NCI-H748 (cell line): ENCODE results near the gene PTPN18.
"Not testable (repeated sequence)": the region's sequence is repeated elsewhere in the genome, so short reads cannot be mapped to it uniquely, and the experiment has no call there.

Experiments
- DNase-seq: peaks from one replicate; lab custom pipeline; 2025; ENCODE audit not compliant: unreplicated experiment; lab: John Stamatoyannopoulos, UW

Gene PTPN18

DNA sequence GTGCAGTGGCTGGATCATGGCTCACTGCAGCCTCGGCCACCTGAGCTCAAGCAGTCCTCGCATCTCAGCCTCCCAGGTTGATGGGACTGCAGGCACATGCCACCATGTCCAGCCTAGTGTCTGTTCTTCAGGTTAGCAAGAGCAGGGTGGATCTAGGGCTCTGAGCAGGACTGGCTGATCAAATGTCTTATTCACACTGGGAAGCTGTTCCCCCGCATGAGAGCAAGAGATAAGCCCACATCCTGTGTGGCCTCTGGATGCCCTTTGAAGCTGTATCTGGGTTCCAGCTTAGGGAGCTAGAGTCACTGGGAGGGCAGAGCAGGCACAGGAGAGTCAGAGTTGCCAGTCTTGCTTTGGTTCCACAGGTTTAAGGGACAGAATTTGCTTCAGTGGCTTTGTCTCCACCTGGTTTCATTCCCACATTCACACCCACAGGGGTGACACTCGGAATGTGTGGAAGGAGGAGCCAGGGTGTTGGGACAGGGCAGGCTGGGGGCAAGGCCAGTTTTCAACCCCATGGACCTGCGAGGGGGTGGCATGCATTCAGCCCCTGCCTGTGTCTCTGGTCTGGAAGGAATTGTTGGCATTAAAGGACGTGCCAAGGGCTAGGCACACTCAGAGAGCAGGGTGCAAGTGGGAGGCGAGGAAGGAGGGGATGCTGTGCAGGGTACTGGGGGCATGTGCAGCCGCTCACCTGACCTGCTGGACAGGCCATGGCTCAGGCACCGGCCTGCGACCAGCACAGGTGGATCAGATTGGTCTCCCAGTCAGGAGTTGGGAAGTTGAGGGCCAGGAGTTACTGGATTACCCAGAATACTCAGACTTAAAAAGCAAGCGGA, 24.5 kb downstream of the PTPN18 start:
- DNase-seq: no peak

DNA sequence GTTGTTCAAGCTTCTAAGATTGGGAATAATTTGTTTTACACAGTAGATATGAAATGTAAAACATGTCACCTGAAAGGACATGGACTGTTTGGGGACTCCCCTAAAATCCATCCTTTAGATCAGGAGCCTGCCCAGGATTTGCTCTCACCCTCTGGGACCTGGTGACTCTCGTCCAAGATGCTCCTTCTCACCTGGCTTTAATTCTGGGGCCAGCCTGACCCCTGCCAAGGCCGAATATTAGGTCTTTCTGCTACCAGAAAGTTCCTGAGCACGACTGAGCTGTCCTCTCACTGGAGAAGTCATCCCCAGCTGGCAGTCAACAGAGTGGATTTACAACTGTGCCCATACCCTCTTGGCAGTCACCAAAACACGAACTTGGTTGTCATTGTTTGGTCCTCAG, 25.3 kb downstream of the PTPN18 start:
- no peak for DNase-seq

DNA sequence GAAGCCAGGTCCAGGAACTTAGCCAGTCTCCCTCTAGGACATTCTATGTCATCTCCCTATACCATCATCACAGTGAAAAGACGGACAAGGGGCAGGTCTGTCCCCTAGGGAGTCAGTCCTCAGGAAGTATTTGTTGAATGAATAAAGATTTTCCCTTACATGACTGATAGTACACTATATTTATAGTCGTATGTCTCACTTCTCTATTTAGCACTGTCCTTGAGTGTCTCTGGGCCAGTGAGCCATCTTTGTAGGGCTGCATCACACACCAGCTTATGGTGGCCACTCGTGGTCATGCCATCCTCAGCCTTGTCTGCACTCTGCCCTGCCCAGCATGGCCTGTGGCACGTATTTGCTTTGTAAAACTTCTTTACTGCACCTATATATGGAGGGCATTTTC, 25.8 kb downstream of the PTPN18 start:
- DNase-seq: no peak

DNA sequence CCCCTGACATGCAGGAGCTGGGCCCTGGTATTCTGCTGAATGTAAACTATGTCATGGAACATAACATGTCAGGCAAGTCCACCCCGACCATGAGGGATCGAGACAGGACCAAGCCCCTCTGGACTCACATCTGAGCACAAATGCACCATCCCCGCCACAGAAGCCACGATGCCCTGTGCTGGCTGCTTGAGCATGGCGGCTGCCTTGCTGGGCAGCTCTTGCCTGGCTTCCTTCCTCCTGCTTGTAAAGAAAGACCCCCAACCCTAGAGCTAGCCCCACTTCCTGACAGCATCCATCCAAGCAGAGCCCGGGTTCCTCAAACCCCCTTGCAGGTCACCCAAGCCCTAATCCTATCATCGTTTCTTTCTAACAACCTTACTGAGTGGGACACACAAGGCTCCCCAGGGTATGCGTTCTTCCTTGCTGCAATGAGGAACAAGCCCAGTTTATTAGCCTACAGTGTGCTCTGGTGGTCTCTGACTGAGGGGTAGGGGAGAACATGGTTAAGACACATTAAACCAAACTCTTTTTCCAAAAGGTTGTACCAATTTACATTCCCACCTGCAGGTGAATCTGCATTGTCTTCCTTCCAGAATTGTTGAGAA, 26.6 kb downstream of the PTPN18 start:
- no peak for DNase-seq

- DNase-seq: no peak
Measured at GRCh38 chr2:130385709-130386108, 29.9 kb downstream of the PTPN18 start.

- DNase-seq: no peak
Measured at GRCh38 chr2:130387071-130387400, 31.2 kb downstream of the PTPN18 start.

DNA sequence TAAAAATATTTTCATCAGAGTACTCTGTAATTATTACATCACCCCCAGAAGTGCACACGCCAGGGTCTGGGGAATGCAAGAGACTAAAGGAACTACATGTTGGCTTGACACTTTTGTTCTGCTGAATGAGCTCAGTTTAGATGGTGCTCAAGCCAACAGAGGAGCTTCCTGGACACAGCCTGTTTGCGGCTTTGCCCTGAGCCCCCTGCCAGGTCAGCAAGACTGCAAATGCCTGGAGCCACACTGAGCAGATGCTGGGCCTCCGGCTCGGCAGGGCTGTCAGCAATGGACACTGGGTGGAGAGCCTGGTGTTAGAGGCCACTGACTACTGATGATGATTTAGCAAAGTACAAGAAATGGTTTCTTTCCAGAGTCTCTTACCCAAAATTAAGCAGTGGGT, 31.9 kb downstream of the PTPN18 start:
- no peak for DNase-seq

DNA sequence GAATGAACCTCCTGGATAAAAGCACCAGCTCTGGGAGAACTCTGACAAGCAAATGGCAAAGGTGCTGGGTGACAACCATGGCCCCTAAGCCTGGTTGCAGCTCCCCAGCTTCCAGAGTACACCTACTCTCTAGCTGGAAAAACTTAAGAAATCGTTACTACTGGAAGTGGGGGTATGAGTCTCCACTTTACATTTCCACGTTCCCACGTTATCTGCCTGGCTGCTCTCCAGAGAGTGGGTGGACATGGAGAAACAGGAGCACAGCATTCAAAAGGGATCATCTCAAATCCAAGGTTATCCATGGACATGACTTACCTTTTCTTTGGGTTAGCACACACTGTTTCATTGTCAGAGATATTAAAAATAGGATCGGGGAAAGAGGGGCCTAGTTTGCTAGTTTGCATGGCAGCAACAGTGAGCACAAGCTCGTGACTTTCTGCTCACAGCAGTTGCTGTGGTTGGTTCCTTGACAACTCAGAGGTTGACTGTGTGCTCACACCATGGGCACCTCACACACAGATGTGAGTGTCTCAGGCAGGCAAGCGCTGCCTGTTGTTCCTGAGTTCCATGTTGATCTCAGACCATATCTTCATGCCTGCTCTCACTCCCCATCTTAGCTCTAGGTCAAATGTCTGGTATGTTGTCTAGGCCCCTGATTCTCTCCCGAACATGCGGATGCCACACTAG, 32.5 kb downstream of the PTPN18 start:
- no peak for DNase-seq

- DNase-seq: no peak
Measured at GRCh38 chr2:130389358-130389757, 33.5 kb downstream of the PTPN18 start.

GRCh38 chr2:130389783-130390182, 33.9 kb downstream of the PTPN18 start:
- DNase-seq: no peak

DNA sequence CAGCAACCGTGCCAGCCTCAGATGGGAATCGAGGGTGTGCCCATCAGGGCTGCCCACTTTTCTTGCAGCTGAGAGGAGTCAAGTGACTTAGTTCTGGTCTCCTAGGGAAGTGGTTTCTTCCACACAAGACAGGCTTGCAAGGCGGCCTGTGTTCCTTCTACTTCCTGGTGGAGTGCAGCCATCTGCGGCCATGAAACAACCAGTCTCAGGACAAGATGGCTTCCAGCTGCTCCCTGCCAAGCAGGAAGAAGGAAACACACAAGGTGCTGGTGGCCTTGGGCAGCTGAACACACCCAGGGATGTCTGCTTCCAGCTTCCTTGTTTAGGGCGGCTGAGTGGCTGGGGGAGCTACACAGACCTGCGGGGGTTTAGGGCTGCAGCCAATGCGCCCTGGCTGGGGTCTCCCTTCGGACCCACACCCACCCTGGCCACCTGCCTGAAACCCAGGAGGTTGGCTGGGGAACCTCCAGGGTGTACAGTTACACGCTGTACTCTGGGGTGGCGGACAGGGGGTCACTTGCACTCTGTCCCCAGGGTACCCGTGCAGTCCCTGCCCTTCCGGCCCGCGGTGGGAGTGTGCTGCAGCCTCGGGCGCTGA, 34.7 kb downstream of the PTPN18 start:
- no peak for DNase-seq

DNA sequence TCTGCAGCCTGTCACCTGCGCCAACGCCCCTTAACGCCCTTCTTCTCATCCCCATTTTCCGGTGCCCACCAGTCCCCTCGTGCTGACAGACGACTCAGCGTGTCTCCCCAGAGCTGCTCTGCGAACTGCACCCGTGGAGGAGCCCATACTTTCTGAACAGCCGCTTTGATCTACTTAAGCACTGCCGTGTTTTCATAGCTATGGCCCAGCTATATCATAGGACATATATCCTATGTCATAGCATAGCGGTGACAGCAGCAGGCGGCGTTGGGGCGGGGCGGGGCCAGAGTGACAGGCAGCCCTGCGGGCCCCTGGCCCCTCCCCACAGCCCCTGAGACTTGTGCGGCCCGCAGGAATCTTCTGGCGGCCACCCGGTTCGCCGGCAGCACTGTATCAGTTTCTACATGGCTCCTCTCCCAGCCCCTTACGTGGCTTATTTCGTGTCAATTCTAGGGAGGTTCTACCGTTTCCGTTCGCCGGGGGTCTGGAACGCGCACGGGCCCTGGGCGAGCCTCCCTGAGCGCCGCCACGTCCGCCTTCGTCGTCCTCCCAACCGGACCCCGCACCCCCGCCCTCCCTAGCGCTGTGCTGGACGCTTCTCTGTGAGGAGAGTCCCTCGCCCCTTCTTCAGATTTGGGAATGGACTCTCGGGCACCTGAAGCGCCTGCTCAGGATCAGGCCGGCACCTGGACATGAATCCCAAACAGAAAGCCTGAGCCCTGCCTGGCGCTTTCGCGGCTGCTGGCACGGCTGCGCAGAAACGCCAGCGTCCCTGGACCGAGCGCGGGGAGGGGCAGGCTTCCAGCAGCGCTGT, 35.4 kb downstream of the PTPN18 start:
- peak; percentile 64 for DNase-seq

GRCh38 chr2:130391872-130392670, 36.2 kb downstream of the PTPN18 start:
- DNase-seq: peak; percentile 51

GRCh38 chr2:130393318-130393910, 37.6 kb downstream of the PTPN18 start:
- no peak for DNase-seq

GRCh38 chr2:130406280-130406679, 50.4 kb downstream of the PTPN18 start:
- DNase-seq: not testable (repeated sequence)

DNA sequence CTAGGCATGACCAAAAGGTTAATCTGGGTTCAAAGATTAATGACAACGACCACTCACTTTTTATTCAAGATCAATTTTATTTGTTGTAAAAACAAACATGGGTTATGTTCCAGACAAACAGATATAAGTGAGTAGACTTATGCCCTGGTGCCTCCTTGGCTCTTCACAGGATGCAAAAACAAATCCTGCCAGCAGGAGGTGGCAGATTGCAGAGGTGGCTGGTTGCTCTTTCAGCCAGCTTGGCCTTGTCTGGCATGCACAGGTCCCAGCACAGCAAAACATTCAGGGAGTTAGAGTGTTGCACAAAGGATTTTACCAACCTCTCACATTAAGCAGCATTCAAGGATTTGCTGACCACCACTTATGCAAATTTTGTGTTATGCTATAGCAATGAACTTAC, 60.8 kb downstream of the PTPN18 start:
- not testable (repeated sequence) for DNase-seq

GRCh38 chr2:130418845-130419244, 63.0 kb downstream of the PTPN18 start:
- not testable (repeated sequence) for DNase-seq
